HFF-Myc (cell line): ENCODE measurements around the gene BNC2.

Experiments
- DNase-seq: peaks from one replicate; pipeline ENCODE4 v3.0.0-alpha.2; 2011; ENCODE audit warnings: low read depth; ENCODE audit errors: extremely low read depth
- H3K4me3 ChIP-seq: replicated peaks from 2 replicates; pipeline ENCODE4 v1.5.1; 2011; ENCODE audit warnings: low read depth, mild to moderate bottlenecking, control low read depth, low read length
- TF ChIP-seq, protein P1 (sequence below): IDR thresholded peaks from 2 replicates; pipeline ENCODE4 v1.5.1; 2012; ENCODE audit warnings: mild to moderate bottlenecking, low read depth, low read length, control low read depth; ENCODE audit errors: missing control alignments

The BNC2 gene

GRCh38 chr9:16828340-16829281, 41.9 kb downstream of the BNC2 start:
- TF ChIP-seq, protein P1, sequence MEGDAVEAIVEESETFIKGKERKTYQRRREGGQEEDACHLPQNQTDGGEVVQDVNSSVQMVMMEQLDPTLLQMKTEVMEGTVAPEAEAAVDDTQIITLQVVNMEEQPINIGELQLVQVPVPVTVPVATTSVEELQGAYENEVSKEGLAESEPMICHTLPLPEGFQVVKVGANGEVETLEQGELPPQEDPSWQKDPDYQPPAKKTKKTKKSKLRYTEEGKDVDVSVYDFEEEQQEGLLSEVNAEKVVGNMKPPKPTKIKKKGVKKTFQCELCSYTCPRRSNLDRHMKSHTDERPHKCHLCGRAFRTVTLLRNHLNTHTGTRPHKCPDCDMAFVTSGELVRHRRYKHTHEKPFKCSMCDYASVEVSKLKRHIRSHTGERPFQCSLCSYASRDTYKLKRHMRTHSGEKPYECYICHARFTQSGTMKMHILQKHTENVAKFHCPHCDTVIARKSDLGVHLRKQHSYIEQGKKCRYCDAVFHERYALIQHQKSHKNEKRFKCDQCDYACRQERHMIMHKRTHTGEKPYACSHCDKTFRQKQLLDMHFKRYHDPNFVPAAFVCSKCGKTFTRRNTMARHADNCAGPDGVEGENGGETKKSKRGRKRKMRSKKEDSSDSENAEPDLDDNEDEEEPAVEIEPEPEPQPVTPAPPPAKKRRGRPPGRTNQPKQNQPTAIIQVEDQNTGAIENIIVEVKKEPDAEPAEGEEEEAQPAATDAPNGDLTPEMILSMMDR, result no peak
- peak overlapping the region; percentile 23 for H3K4me3 ChIP-seq
- DNase-seq, result peak; percentile 97

DNA sequence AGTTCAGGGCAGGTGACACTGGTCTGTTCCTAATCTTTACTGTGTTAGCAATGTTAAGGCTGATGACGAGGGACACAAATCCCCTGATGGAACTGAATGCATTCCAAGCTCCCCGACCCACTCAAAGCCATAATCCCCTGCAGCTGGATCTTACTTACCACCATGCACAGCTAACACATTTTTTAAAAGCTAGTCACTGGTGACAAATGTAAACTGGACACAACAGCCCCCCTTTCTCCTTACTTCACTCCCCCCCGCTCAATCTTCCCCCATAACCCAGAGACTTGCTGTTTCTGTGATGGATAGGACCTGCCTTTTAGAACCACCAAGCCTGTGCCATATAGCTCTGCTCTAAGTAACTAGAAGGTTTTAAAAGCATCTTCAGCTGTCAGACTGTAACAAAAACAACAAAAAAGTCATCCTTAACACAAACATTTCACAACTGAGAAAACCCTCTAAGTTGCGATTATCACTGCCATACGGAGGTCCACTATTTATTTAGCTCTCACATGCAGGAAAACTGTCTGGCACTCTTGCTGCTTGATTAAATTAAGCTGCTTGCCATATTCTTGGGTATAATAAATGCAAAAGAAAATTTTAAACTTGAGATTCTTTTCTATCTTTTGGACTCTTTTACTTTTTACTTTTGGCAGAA, 44.4 kb downstream of the BNC2 start:
- peak; percentile 92 for DNase-seq

GRCh38 chr9:16825331-16825725, 45.1 kb downstream of the BNC2 start:
- TF ChIP-seq, protein P1, result no peak
- H3K4me3 ChIP-seq, result peak overlapping the region; percentile 2; the same call in 1 of the 2 replicates
- DNase-seq, result peak; percentile 50

More for the DNA sequence above, 44.4 kb downstream of the BNC2 start:
- TF ChIP-seq, protein P1, result no peak
- H3K4me3 ChIP-seq, result peak overlapping the region; percentile 2; the same call in 1 of the 2 replicates

- DNase-seq, result peak; percentile 82
- TF ChIP-seq, protein P1, result peak; percentile 15
- 0 out of 2 replicates have a peak overlapping the region, but pooled peaks have one; percentile 1 for H3K4me3 ChIP-seq
These were observed 45.7 kb downstream of the BNC2 start for GRCh38 chr9:16824545-16825330.

DNA sequence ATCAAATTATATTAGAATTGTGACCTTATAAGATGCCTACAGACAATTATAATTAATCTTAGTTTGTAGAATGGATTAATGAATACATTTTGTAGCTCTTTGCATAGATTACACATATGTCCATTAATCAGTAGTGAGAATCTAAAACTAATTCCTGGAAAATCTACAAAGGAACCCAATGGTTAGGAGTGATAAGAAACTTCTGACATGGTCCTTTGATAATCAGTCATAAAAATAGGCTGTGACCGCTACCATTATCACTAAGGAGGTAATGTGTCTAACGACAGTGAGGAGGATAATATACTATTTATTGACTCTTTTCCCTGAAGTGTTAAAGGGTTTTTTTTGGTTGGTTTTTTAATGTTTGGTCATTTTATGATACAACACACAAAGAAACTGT, 46.6 kb downstream of the BNC2 start:
- H3K4me3 ChIP-seq, result no peak overlapping the region
- TF ChIP-seq, protein P1, result no peak
- DNase-seq, result no peak

- no peak overlapping the region for H3K4me3 ChIP-seq
- DNase-seq, result no peak
- TF ChIP-seq, protein P1, result no peak
These were observed 49.1 kb downstream of the BNC2 start for GRCh38 chr9:16821344-16821743.
